ENCODE measurements around the gene SMCO2. TPM values are rescaled to one million over a fixed set of nuclear protein-coding genes. Genes with fewer than 3 reads are reported as not detected.

SMCO2 gene
- total and polyA plus RNA-seq, 2 of the 13 experiments (the other 11 are each of a cell fraction or from before 2014, with no cell fraction given), result 0.15 TPM; not detected in 1

DNA sequence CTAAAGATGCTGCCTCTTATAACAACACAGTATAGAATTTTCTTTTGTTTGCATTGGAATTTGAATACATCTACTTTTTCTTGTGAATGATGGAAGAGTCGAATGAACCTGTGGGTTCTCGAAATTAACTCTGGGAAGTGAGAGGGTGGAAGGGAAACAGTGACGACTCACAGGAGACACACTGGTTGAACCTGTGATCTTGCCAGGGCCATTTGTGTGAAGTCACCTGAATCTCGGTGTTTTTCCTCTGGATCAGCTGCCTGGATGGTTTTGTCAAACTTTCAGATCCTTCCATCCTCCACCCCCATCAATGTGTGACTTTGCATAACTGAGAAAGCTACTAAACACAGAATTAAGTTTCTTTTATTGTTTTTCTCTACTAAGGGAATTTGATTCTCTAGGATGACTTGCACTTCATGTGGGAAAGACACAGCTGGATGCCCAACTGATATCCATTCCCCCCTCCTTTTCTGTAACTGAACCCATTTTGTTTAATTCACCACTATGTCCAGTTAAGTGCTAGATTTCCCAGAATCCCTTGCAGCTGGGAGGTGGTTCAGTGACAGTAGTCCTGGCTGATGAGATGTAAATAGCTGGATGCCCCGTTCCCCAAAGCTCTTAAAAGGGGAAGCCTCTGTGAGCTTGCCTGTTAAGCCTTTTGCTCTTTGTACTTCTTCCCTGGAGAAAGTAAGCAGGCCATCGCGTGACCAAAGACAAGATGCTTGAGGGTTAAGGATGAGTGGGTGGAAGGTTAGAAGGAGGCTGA lies 83.8 kb downstream of the SMCO2 start:
- Histone ChIP-seq H3K79me2 (ENCODE audit: insufficient read depth, low read length) (peaks cover 45% of the 10 kb centered on the region), H3K9me3 (ENCODE audit: low read length) (no peaks in the 10 kb centered on the region), H3K4me3 (replicated peaks in 1 of 3; ENCODE audit: insufficient read depth in 1 of 3, low read depth in 2 of 3, low read length in 3 of 3) (no peak overlapping the region), H3K9ac (ENCODE audit: insufficient read depth, low read depth, low read length) (no peak overlapping the region), H2AFZ (ENCODE audit: low read length) (no peak overlapping the region), H3K27me3 (ENCODE audit: control insufficient read depth in 1 of 2, insufficient read depth in 2 of 2, low read length in 2 of 2) (no peaks in the 10 kb centered on the region), H3K4me1 (ENCODE audit: insufficient read depth, low read length) (peaks cover 22% of the 10 kb centered on the region), H3K27ac (ENCODE audit: extremely low read length, insufficient read depth, low read length) (no peak overlapping the region), H4K20me1 (ENCODE audit: insufficient read depth, low read length) (no peaks in the 10 kb centered on the region), H3K4me2 (ENCODE audit: low read depth, low read length) (no peak overlapping the region), H3K36me3 (replicated peaks in 1 of 2; ENCODE audit: control insufficient read depth in 1 of 2, insufficient read depth in 2 of 2, low read length in 2 of 2) (no peaks in the 10 kb centered on the region; a peak in 1 of 5 replicates)
- intact Hi-C loops (cut with micrococcal nuclease; ENCODE audit: unreplicated experiment), result no loop called here
- BruUV-seq (replicated peaks), result no TSS peak
- ATAC-seq, result no peak
- no peak for FAIRE-seq
- CTCF ChIA-PET (ENCODE audit: low intra/inter-chr PET ratio, low total read pairs), result no interaction called here
- POLR2A ChIA-PET, result interaction anchor here (0.6 kb wide), 1 partner anchor 16 kb away, joined by 3 read pairs; no protein-coding TSS in a partner anchor
- in situ Hi-C loops (cut with HindIII; ENCODE audit: extremely low pct_ligation_motif_present, low pct_unique_long_range_greater_than_20kb), result no loop called here
- no peak for TF ChIP-seq KLF16 (CRISPR knock-in tag; IDR thresholded peaks at IDR 0.05)
- TF ChIP-seq, protein P1, sequence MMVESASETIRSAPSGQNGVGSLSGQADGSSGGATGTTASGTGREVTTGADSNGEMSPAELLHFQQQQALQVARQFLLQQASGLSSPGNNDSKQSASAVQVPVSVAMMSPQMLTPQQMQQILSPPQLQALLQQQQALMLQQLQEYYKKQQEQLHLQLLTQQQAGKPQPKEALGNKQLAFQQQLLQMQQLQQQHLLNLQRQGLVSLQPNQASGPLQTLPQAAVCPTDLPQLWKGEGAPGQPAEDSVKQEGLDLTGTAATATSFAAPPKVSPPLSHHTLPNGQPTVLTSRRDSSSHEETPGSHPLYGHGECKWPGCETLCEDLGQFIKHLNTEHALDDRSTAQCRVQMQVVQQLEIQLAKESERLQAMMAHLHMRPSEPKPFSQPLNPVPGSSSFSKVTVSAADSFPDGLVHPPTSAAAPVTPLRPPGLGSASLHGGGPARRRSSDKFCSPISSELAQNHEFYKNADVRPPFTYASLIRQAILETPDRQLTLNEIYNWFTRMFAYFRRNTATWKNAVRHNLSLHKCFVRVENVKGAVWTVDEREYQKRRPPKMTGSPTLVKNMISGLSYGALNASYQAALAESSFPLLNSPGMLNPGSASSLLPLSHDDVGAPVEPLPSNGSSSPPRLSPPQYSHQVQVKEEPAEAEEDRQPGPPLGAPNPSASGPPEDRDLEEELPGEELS (CRISPR knock-in tag; IDR thresholded peaks at IDR 0.05), result no peak
- TF ChIP-seq, protein P2, sequence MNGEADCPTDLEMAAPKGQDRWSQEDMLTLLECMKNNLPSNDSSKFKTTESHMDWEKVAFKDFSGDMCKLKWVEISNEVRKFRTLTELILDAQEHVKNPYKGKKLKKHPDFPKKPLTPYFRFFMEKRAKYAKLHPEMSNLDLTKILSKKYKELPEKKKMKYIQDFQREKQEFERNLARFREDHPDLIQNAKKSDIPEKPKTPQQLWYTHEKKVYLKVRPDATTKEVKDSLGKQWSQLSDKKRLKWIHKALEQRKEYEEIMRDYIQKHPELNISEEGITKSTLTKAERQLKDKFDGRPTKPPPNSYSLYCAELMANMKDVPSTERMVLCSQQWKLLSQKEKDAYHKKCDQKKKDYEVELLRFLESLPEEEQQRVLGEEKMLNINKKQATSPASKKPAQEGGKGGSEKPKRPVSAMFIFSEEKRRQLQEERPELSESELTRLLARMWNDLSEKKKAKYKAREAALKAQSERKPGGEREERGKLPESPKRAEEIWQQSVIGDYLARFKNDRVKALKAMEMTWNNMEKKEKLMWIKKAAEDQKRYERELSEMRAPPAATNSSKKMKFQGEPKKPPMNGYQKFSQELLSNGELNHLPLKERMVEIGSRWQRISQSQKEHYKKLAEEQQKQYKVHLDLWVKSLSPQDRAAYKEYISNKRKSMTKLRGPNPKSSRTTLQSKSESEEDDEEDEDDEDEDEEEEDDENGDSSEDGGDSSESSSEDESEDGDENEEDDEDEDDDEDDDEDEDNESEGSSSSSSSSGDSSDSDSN (CRISPR knock-in tag; IDR thresholded peaks at IDR 0.05), result no peak
- TF ChIP-seq, protein P3, sequence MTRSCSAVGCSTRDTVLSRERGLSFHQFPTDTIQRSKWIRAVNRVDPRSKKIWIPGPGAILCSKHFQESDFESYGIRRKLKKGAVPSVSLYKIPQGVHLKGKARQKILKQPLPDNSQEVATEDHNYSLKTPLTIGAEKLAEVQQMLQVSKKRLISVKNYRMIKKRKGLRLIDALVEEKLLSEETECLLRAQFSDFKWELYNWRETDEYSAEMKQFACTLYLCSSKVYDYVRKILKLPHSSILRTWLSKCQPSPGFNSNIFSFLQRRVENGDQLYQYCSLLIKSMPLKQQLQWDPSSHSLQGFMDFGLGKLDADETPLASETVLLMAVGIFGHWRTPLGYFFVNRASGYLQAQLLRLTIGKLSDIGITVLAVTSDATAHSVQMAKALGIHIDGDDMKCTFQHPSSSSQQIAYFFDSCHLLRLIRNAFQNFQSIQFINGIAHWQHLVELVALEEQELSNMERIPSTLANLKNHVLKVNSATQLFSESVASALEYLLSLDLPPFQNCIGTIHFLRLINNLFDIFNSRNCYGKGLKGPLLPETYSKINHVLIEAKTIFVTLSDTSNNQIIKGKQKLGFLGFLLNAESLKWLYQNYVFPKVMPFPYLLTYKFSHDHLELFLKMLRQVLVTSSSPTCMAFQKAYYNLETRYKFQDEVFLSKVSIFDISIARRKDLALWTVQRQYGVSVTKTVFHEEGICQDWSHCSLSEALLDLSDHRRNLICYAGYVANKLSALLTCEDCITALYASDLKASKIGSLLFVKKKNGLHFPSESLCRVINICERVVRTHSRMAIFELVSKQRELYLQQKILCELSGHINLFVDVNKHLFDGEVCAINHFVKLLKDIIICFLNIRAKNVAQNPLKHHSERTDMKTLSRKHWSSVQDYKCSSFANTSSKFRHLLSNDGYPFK (CRISPR knock-in tag; IDR thresholded peaks at IDR 0.05; ENCODE audit: borderline replicate concordance), result no peak
- TF ChIP-seq ZNF850 (CRISPR knock-in tag; conservative IDR thresholded peaks at IDR 0.05), result no peak
- DNase-seq (ENCODE audit: low spot score), result no peak
- 68% methylated on average over 7 of the region's 7 CpGs for WGBS (ENCODE audit: low lambda C conversion rate)

Measured in HepG2 (cell line).